Endothelial cell of umbilical vein (primary cell): ENCODE results near the gene LMF1. TPM values are rescaled to one million over a fixed set of nuclear protein-coding genes. Genes with fewer than 3 reads are reported as not detected.

Experiments used
- BruUV-seq: library from RNA; stranded (reverse); fragments of 400-500 nt; replicated peaks from 2 replicates; lab custom pipeline; 2021; lab: Mats Ljungman, UMichigan
- CTCF ChIA-PET: fragments of 300-600, 350-600 bp; sonication (Branson Sonifier 250); formaldehyde crosslinking; loops from one replicate; lab custom pipeline; 2021; ENCODE audit warnings: antibody characterized with exemption, inconsistent platforms; lab: Charles Lee
- POLR2A ChIA-PET: fragments of 300-600, 350-600 bp; sonication (Branson Sonifier 250); formaldehyde crosslinking; loops from one replicate; lab custom pipeline; 2021; ENCODE audit warnings: antibody characterized with exemption, inconsistent platforms; lab: Charles Lee
- DNase-seq: peaks from one replicate; pipeline ENCODE4 v3.0.0-alpha.2; 2011; ENCODE audit warnings: low read depth, low spot score
- FAIRE-seq: peaks from 2 replicates; lab custom pipeline; 2011; peaks lifted over from hg19 to GRCh38; lab: Jason Lieb, UNC
- H2AFZ ChIP-seq: 2 replicates; pipeline ENCODE4 v1.6.0; 2012; ENCODE audit warnings: low read depth, low read length, control low read depth, inconsistent platforms
- H3K27ac ChIP-seq: 2 replicates; pipeline ENCODE4 v1.5.1; 2011; ENCODE audit warnings: low read depth, mild to moderate bottlenecking, control low read depth, low read length, moderate library complexity; ENCODE audit not compliant: insufficient read depth
- H3K27me3 ChIP-seq, 2 experiments: 2 replicates each; pipeline versions ENCODE4 v1.6.0 to v1.6.1; 2011; ENCODE audit warnings: low read length in 2 of 2, mixed read lengths in 1 of 2; ENCODE audit not compliant: control insufficient read depth in 2 of 2, insufficient read depth in 2 of 2
- H3K36me3 ChIP-seq, 2 experiments: 2 replicates in 1 of 2; 3 replicates in 1 of 2; pipeline ENCODE4 v1.5.1; 2011; ENCODE audit warnings: low read length in 2 of 2, mild to moderate bottlenecking in 1 of 2, moderate library complexity in 1 of 2; ENCODE audit not compliant: control insufficient read depth in 2 of 2, insufficient read depth in 2 of 2; ENCODE audit errors: extremely low read depth in 1 of 2
- H3K4me1 ChIP-seq: 3 replicates; pipeline ENCODE4 v1.5.1; 2011; ENCODE audit warnings: mild to moderate bottlenecking, low read length; ENCODE audit not compliant: control insufficient read depth, insufficient read depth; ENCODE audit errors: extremely low read depth
- H3K4me2 ChIP-seq: 2 replicates; pipeline ENCODE4 v1.6.1; 2011; ENCODE audit warnings: low read length, control low read depth, mixed read lengths; ENCODE audit not compliant: insufficient read depth
- H3K4me3 ChIP-seq, 3 experiments: fragments of 200-600 bp in 1 of 3; sonication (generic), shearing (Covaris generic) in 1 of 3; replicated peaks in 1 of 3; 2 replicates each; pipeline ENCODE4 v1.5.1; 2011 to 2016; ENCODE audit warnings: control low read depth in 3 of 3, low read length in 3 of 3, mild to moderate bottlenecking in 2 of 3, inconsistent platforms in 1 of 3, low read depth in 1 of 3, moderate library complexity in 1 of 3; ENCODE audit not compliant: insufficient read depth in 1 of 3
- H3K79me2 ChIP-seq: 2 replicates; pipeline ENCODE4 v1.6.0; 2012; ENCODE audit warnings: low read length, inconsistent platforms; ENCODE audit not compliant: control insufficient read depth, insufficient read depth
- H3K9ac ChIP-seq: replicated peaks from 2 replicates; pipeline ENCODE3; 2011; ENCODE audit warnings: low read length, control low read depth; ENCODE audit not compliant: insufficient read depth; ENCODE audit errors: extremely low read depth
- H3K9me1 ChIP-seq: replicated peaks from 3 replicates; pipeline ENCODE4 v1.6.0; 2011; ENCODE audit warnings: mild to moderate bottlenecking, low read length; ENCODE audit not compliant: control insufficient read depth, insufficient read depth; ENCODE audit errors: extremely low read depth
- H3K9me3 ChIP-seq: replicated peaks from 2 replicates; pipeline ENCODE4 v1.5.1; 2012; ENCODE audit warnings: low read length, inconsistent platforms; ENCODE audit not compliant: control insufficient read depth, insufficient read depth
- H4K20me1 ChIP-seq: replicated peaks from 2 replicates; pipeline ENCODE3; 2011; ENCODE audit warnings: mild to moderate bottlenecking, low read length; ENCODE audit not compliant: control insufficient read depth, insufficient read depth; ENCODE audit errors: extremely low read depth
- CTCF ChIP-seq, 2 donors: IDR thresholded peaks; 1 replicate in 1 of 2; 2 replicates in 1 of 2; pipeline ENCODE4 v1.5.1; 2011; ENCODE audit warnings: low read length in 2 of 2, mild to moderate bottlenecking in 2 of 2, moderate library complexity in 2 of 2, control low read depth in 1 of 2, inconsistent platforms in 1 of 2, low read depth in 1 of 2; ENCODE audit not compliant: insufficient read depth in 1 of 2; ENCODE audit errors: extremely low read depth in 1 of 2
- EZH2 ChIP-seq: IDR thresholded peaks from 2 replicates; pipeline ENCODE4 v1.6.1; 2012; ENCODE audit warnings: borderline replicate concordance, low read depth, mild to moderate bottlenecking, moderate library complexity, low read length, inconsistent platforms; ENCODE audit not compliant: severe bottlenecking
- FOS ChIP-seq: IDR thresholded peaks from 2 replicates; pipeline ENCODE4 v1.6.1; 2011; ENCODE audit warnings: mild to moderate bottlenecking, low read length, moderate library complexity, borderline replicate concordance; ENCODE audit not compliant: insufficient read depth
- GATA2 ChIP-seq: IDR thresholded peaks from 2 replicates; pipeline ENCODE4 v1.7.0; 2011; ENCODE audit warnings: low read depth, mild to moderate bottlenecking, moderate library complexity, mixed read lengths, low read length; ENCODE audit not compliant: insufficient read length, insufficient read depth
- JUN ChIP-seq: IDR thresholded peaks from 2 replicates; pipeline ENCODE4 v1.6.1; 2011; ENCODE audit warnings: borderline replicate concordance, low read depth; ENCODE audit not compliant: insufficient read length, insufficient read depth
- MAX ChIP-seq: IDR thresholded peaks from 2 replicates; pipeline ENCODE4 v1.6.1; 2011; ENCODE audit not compliant: insufficient read depth, insufficient read length
- MYC ChIP-seq: IDR thresholded peaks from one replicate; pipeline ENCODE4 v1.6.1; 2011; ENCODE audit warnings: mild to moderate bottlenecking, low read depth, low read length
- POLR2A ChIP-seq: IDR thresholded peaks from 2 replicates; pipeline ENCODE4 v1.6.1; 2012; ENCODE audit warnings: low read depth, mild to moderate bottlenecking, control low read depth, low read length
- POLR2AphosphoS5 ChIP-seq: IDR thresholded peaks from 2 replicates; pipeline ENCODE4 v1.6.1; 2012; ENCODE audit warnings: low read depth, mild to moderate bottlenecking, control low read depth, low read length, moderate library complexity; ENCODE audit not compliant: insufficient read depth
- dilution Hi-C: fragments of 300-500 bp; cut with MboI; formaldehyde crosslinking; loops from one replicate; pipeline ENCODE4 v1.15.0; 2019; ENCODE audit warnings: low sequenced_read_pairs; ENCODE audit not compliant: extremely low pct_ligation_motif_present
- intact Hi-C: fragments of 100-400 bp; cut with micrococcal nuclease; formaldehyde crosslinking; loops from one replicate; pipeline ENCODE4 v1.10.0; 2022
- polyA plus RNA-seq, 4 experiments: library from polyadenylated mRNA; depleted of rRNA in 3 of 4; stranded (reverse) in 3 of 4; unstranded in 1 of 4; fragments of >200 nt; gene quantifications; 2 replicates each; pipeline versions ENCODE4 v1.2.1 to v1.2.3, GENCODE V29; 2011 to 2012; ENCODE audit warnings: missing spikeins in 1 of 4
- total RNA-seq: library from RNA; stranded (reverse); gene quantifications from 2 replicates; pipeline ENCODE4 v1.2.3, GENCODE V29; 2021

Gene LMF1
- total and polyA plus RNA-seq, 2 donors (not counting 3 experiments of a cell fraction or from before 2014, with no cell fraction given): 17.8 TPM

GRCh38 chr16:822909-823297, 147.9 kb downstream of the LMF1 start:
- TF ChIP-seq POLR2A (no peak), GATA2 (no peak), FOS (no peak), EZH2 (no peak), POLR2AphosphoS5 (no peak), JUN (no peak), CTCF (IDR thresholded peaks at IDR 0.05; ENCODE audit: extremely low read depth in 1 of 2, insufficient read depth in 1 of 2, low read depth in 1 of 2, low read length in 2 of 2) (no peak), MAX (no peak), MYC (no peak)
- no peaks in the 10 kb centered on the region for H3K79me2 ChIP-seq
- DNase-seq (no peak), FAIRE-seq (no peak)
- no TSS peak for BruUV-seq
- no peak overlapping the region for H3K4me3 ChIP-seq
- intact Hi-C loops: no loop called here
- H2AFZ ChIP-seq: no peak overlapping the region
- CTCF ChIA-PET: no interaction called here
- no peak overlapping the region for H3K9ac ChIP-seq
- POLR2A ChIA-PET: no interaction called here
- H3K27me3 ChIP-seq: no peaks in the 10 kb centered on the region
- no peaks in the 10 kb centered on the region for H3K9me3 ChIP-seq
- no peak overlapping the region for H3K4me2 ChIP-seq
- dilution Hi-C loops: no loop called here
- H3K9me1 ChIP-seq: no peaks in the 10 kb centered on the region
- H3K36me3 ChIP-seq: no peaks in the 10 kb centered on the region
- H3K27ac ChIP-seq: no peak overlapping the region
- no peaks in the 10 kb centered on the region for H4K20me1 ChIP-seq
- H3K4me1 ChIP-seq: no peaks in the 10 kb centered on the region
